Kidney (tissue), 14 donors: Measurements from ENCODE around the gene PPP2R5E. TPM values are rescaled to one million over a fixed set of nuclear protein-coding genes. Genes with fewer than 3 reads are reported as not detected.

ENCODE experiments used
- DNase-seq, 5 donors: peaks; one replicate each; pipeline ENCODE4 v3.0.0-alpha.2; 2013 to 2020
- FAIRE-seq: peaks from 2 replicates; lab custom pipeline; 2012; peaks lifted over from hg19 to GRCh38; lab: Jason Lieb, UNC
- H3K27ac ChIP-seq, 2 donors: one replicate each; pipeline ENCODE4 v1.7.0; 2013; ENCODE audit warnings: low read depth in 2 of 2, low read length in 2 of 2, inconsistent platforms in 1 of 2
- H3K27me3 ChIP-seq: one replicate; pipeline ENCODE4 v1.7.1; 2013; ENCODE audit warnings: low read length, inconsistent platforms; ENCODE audit not compliant: control insufficient read depth, insufficient read depth
- H3K36me3 ChIP-seq, 3 donors: one replicate each; pipeline versions ENCODE4 v1.7.0 to v1.7.1; 2013; ENCODE audit warnings: low read length in 3 of 3, control low read depth in 1 of 3, inconsistent platforms in 1 of 3; ENCODE audit not compliant: insufficient read depth in 3 of 3, control insufficient read depth in 2 of 3
- H3K4me1 ChIP-seq, 3 donors: one replicate each; pipeline versions ENCODE4 v1.7.0 to v1.7.1; 2013; ENCODE audit warnings: low read length in 3 of 3, inconsistent platforms in 1 of 3, low read depth in 1 of 3; ENCODE audit not compliant: control insufficient read depth in 2 of 3, insufficient read depth in 2 of 3
- H3K4me3 ChIP-seq, 3 donors: one replicate each; pipeline versions ENCODE4 v1.7.0 to v1.8.1; 2013; ENCODE audit warnings: low read length in 3 of 3, control low read depth in 1 of 3, inconsistent platforms in 1 of 3
- H3K9ac ChIP-seq, 3 donors: one replicate each; pipeline versions ENCODE4 v1.7.0 to v1.7.1; 2013; ENCODE audit warnings: low read length in 3 of 3, control low read depth in 1 of 3, inconsistent platforms in 1 of 3
- H3K9me3 ChIP-seq, 3 donors: one replicate each; pipeline versions ENCODE4 v1.7.0 to v1.7.1; 2013; ENCODE audit warnings: low read length in 3 of 3, control low read depth in 1 of 3, inconsistent platforms in 1 of 3; ENCODE audit not compliant: control insufficient read depth in 2 of 3, insufficient read depth in 1 of 3
- intact Hi-C: fragments of 100-400 bp; cut with DNase I; formaldehyde crosslinking; loops from one replicate; pipeline ENCODE4 v1.11.1; 2022
- polyA plus RNA-seq: library from polyadenylated mRNA; stranded (reverse); fragments of 350-450 nt; fragmentation: Illumina TruSeq; extraction: RNeasy Lipid Tissue Mini Kit (QIAGEN cat#74804); gene quantifications from one replicate; pipeline ENCODE4 v1.2.3, GENCODE V29; 2014; ENCODE audit warnings: low read depth, low replicate concordance; ENCODE audit not compliant: insufficient read depth
- total RNA-seq: library from RNA; stranded (reverse); fragmentation: NEBNext Ultra II Directional; extraction: Animal tissue kit (Norgen Biotek cat#: 25700); gene quantifications from one replicate; pipeline ENCODE4 v1.2.1, GENCODE V29; 2021
- TF ChIP-seq, protein P1 (sequence below): IDR thresholded peaks from 3 replicates; pipeline ENCODE4 v1.5.1; 2012; ENCODE audit warnings: mild to moderate bottlenecking, moderate library complexity, borderline replicate concordance; ENCODE audit not compliant: insufficient read depth; ENCODE audit errors: extremely low read depth
- donor health status: control.
- donor health status: control.
- donor health status: control.
- donor health status: control.
- donor health status: control.
- donor health status: DM: yes; HTN: yes; CAD: no.
- donor health status: Normal renal cell carcinoma (clear cell type).

The PPP2R5E gene
- total and polyA plus RNA-seq, 2 donors from 2014 or later = 9.7 to 46.5 TPM

DNA sequence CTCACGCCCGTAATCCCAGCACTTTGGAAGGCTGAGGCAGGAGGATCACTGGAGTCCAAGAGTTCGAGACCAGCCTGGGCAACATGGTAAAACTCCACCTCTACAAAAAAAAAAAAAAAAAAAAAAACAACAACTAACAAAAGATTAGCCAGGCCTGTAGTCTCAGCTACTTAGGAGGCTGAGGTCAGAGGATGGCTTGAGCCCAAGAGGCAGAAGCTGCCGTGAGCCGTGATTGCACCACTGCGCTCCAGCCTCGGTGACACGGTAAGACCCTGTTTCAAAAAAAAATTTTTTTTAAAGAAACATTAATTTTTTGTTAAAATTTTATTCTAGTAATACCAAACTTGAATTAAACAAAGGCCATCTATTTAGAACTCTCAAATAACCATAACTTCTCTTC, 77.8 kb downstream of the PPP2R5E start:
- FAIRE-seq (no peak), DNase-seq (no peak)
- no peak overlapping the region for H3K27ac ChIP-seq
- H3K27me3 ChIP-seq = no peaks in the 10 kb centered on the region
- H3K36me3 ChIP-seq = no peaks in the 10 kb centered on the region
- no peak overlapping the region for H3K9ac ChIP-seq
- TF ChIP-seq, protein P1, sequence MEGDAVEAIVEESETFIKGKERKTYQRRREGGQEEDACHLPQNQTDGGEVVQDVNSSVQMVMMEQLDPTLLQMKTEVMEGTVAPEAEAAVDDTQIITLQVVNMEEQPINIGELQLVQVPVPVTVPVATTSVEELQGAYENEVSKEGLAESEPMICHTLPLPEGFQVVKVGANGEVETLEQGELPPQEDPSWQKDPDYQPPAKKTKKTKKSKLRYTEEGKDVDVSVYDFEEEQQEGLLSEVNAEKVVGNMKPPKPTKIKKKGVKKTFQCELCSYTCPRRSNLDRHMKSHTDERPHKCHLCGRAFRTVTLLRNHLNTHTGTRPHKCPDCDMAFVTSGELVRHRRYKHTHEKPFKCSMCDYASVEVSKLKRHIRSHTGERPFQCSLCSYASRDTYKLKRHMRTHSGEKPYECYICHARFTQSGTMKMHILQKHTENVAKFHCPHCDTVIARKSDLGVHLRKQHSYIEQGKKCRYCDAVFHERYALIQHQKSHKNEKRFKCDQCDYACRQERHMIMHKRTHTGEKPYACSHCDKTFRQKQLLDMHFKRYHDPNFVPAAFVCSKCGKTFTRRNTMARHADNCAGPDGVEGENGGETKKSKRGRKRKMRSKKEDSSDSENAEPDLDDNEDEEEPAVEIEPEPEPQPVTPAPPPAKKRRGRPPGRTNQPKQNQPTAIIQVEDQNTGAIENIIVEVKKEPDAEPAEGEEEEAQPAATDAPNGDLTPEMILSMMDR = no peak
- H3K4me1 ChIP-seq = peaks cover 0 to 6% (median 0%) of the 10 kb centered on the region in 3 donors
- intact Hi-C loops = no loop called here
- no peak overlapping the region for H3K4me3 ChIP-seq
- H3K9me3 ChIP-seq = no peaks in the 10 kb centered on the region

DNA sequence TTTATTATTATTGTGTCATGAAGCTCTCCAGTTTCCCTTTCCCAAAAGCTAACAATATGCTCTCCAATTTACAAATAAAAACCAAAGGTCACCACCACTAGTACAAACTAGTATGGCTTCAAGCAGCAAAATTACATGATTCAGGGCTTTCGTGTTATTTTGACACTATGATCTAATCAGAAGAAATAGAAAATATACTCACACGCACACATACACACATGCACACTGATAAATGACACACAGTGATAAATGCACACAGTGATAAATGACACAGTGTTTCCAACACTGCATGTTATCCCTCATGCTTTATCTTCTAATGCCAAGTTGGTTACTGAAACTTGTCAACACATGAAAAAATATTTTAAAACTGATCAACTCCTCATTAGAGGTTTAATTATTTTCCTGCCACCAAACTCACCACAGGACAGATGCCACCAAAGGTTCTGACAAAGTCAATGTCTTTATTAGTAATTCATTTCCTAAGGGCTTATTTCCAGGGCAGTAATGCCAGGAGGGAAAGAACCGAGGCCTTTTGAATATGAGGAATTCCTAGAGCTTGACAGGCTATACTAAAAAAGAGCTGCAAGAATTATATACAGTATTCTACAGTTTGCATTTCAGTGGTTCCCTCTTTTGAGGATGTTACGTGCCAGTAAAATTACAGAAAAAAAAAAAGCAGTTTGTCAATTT, 82.4 kb downstream of the PPP2R5E start:
- TF ChIP-seq, protein P1 = no peak
- FAIRE-seq = no peak
- Histone ChIP-seq H3K4me3 (no peak overlapping the region), H3K36me3 (no peaks in the 10 kb centered on the region), H3K27ac (no peak overlapping the region), H3K9ac (no peak overlapping the region), H3K27me3 (no peaks in the 10 kb centered on the region), H3K9me3 (no peaks in the 10 kb centered on the region), H3K4me1 (no peaks in the 10 kb centered on the region)
- intact Hi-C loops = no loop called here
- no peak for DNase-seq

- Histone ChIP-seq H3K9me3 (no peaks in the 10 kb centered on the region), H3K36me3 (no peaks in the 10 kb centered on the region), H3K4me3 (no peak overlapping the region), H3K4me1 (peaks cover 0 to 3% (median 0%) of the 10 kb centered on the region in 3 donors), H3K9ac (no peak overlapping the region), H3K27ac (no peak overlapping the region), H3K27me3 (no peaks in the 10 kb centered on the region)
- DNase-seq = no peak
- FAIRE-seq = no peak
- intact Hi-C loops = no loop called here
- TF ChIP-seq, protein P1 = no peak
Measured at GRCh38 chr14:63459738-63460137, 83.4 kb downstream of the PPP2R5E start.
